Measurements from ENCODE around the gene NMT2.
A peak's percentile ranks its signal among the peaks of the same experiment; 100 is the strongest.

The NMT2 gene

DNA sequence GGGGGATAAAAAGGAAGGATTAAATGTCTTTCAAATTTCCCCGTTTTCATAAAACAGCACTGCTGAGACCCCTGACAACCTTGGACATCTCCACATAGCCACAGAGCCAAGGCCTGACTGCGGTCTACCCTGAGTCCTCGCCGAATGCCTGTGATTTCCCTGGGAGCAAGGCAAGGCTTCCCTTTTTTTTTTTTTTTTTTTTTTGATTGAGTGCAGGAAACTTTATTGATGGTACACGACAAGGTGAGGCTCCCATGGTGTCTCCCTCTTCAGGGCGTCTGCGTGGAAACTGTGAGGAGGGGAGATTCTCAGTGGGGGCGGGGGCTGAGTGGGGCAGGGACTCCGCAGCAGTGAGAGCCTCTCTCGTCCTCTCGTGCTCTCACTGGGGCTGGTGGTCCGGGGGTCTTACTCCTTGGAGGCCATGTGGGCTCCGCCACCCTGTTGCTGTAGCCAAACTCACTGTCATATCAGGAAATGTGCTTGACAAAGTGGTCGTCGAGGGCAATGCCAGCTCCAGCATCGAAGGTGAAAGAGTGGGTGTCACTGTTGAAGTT lies 75.6 kb downstream of the NMT2 start:
- no peak for DNase-seq (ENCODE audit: low spot score)

- DNase-seq (ENCODE audit: low spot score) = no peak
These were observed 77.1 kb downstream of the NMT2 start for GRCh38 chr10:15091418-15091817.

DNA sequence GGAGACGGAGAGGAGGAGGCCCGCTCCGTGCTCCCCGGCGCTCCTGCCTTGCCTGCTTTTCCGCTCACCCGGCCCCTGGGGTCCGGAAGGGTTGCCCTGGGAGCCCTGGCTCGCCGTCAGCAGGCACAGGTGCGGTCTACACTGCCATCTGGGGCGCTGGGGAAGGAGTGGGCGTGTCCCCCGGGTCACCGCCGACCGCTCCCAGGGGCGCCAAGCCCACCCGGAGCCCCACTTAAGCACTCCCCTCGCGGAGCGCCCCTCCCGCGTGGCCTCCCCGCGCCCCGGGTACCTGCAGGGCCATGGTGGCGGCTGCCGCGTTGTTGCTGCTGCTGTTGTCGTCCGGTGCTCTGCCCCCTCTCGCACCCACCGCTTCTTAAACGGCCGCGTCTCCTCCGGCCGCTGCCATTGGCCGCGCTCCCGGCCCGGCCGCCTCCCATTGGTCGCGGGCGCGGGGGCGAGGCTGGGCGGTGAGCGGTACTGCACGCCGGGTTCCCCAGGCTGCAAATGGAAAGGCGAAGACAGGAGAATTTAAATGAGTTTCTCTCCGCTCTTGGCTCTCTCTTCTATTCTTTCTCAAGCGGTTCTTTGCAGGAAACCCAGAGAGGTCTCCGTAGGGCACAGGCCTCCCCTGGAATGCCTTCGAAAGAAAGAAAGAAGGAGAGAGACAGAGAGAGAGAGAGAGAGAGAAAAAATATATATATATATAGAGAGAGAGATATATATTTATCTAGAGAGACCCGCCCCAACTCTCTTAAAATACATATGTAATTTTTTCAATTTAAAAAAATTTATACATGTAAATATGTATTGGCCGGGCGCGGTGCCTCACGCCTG lies 79.8 kb downstream of the NMT2 start, which contains the start of gene ACBD7:
Gene ACBD7, minus strand, starts transcription at position 349 of the 834 bp plus-strand sequence. Its CDS starts 48 bp downstream, at position 301.
- DNase-seq (ENCODE audit: low spot score) = peak; percentile 82

DNA sequence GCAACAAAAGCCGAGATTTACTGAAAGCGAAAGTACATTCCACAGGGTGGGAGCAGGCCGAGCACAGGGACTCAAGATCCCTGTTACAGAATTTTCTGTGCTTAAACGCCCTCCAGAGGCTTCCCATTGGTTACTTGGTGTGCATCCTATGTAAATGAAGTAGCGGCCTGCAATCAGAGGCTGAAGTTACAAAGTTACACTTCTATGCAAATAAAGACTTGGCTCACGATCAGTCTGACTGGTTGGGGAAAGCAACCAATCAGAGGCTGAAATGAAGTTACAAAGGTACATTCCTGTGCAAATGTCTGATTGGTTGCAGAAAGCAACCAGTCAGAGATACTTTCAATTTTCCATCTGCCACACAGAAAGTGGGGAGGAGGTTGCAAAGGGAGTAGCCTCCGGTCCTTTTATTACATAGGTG lies 84.0 kb downstream of the NMT2 start:
- DNase-seq (ENCODE audit: low spot score) = peak; percentile 93

DNA sequence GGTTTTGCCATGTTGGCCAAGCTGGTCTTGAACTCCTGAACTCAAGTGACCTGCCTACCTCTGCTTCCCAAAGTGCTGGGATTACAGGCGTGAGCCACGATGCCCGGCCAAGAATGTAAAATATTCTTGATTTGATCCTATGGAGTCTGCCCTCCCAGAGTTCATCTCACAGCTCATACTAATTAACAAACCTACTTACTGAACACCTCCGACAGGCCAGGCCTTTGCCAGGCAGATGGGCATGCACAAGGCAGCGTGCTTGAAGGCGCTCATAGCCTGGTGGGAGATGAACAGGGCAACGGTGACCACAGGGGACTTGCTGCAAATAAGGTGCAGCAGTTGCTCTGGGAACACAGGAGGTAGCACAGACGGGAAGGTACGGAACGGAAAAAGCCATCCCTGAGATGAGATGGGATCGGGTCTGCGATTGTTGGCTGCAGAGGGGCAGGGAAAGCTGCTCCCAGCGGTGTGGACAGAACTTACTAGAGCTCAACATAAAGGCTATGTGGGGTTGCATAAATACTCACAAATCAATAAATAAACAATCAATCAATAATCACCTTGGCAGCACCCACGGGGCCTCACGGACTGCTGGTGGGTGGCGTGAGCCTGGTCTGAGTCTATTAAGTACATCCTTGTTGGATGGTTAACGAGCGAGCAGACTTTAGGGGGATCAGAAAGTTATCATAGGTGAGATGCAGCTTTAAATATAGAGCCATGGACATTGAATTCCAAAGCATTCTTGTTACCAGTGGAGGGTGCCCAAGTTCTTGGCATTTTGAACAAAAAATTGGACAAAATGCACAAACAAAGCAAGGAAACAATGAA lies 84.6 kb downstream of the NMT2 start:
- DNase-seq (ENCODE audit: low spot score) = no peak

DNA sequence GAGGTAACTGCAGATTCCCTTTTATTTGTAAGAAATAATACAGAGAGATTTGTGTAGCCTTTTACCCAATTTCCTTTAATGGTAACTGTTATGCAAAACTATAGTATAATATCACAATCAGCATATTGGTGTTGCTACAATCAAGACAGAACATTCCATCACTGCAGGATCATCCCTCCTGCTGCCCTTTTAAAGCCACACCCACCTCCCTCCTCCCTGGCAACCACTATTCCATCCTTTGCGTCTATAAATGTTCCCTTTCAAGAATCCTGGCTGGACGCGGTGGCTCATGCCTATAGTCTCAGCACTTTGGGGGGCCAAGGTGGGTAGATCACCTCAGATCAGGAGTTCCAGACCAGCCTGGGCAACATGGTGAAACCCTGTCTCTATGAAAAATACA lies 93.1 kb downstream of the NMT2 start:
- DNase-seq (ENCODE audit: low spot score) = no peak

- DNase-seq (ENCODE audit: low spot score) = no peak
These were observed 96.1 kb downstream of the NMT2 start for GRCh38 chr10:15072358-15072757.

DNA sequence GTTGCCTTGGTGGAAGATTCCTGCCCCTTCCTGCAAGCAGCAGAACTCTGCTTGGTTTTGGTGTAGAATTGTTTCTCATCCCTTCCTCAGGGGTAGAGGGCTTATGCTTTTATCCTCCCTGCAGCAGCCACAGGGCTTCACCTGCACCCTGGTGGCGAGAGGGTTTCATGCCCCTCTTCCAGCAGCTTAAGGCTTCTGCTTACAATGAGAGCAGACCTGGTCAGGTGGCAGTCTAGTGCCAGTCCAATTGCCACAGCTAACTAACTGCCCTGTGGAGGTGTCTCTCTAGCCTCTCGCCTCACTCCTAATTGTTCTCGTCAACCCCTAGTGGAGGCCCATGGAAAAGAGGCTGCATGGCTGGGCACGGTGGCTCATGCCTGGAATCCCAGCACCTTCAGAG lies 99.3 kb downstream of the NMT2 start:
- no peak for DNase-seq (ENCODE audit: low spot score)

GRCh38 chr10:15068802-15069201 lies 99.7 kb downstream of the NMT2 start:
- no peak for DNase-seq (ENCODE audit: low spot score)

DNA sequence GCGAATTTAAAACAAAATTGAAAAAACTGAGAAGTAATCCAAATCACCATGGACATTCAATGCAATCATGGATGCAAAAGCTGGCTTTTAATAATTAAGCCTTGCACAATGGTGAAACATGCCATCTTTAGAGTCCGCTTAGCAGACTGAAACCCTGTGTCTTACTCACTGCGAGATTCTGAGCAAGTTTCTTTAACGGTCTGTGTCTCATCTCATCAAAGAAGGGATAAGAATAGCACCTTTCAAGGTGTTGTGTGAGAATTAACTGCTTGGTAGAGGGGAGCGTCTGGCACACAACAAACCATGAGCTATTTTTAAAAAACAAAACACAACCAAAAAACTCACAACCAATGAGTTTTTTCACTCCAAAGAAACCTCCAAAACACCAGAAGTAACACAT lies 101.3 kb downstream of the NMT2 start:
- no peak for DNase-seq (ENCODE audit: low spot score)

DNA sequence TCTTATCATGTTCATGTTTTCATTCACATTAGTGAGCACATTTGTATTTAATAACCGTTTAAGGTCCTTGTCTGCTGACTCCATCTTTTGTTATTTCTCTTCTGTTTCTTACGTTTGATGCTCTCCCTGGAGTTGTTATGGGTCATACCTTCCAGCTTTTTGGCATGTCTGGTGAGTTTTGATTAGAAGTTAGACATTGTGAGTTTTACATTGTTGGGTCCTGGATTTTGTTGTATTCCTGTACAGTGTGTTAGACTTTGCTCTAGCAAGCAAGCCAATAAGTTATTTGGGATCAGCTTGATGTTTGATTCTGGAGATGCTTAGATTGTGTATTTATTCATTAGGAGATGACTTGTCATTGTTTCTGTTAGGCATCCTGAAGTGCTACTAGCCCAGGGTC lies 107.9 kb downstream of the NMT2 start:
- DNase-seq (ENCODE audit: low spot score) = no peak

DNA sequence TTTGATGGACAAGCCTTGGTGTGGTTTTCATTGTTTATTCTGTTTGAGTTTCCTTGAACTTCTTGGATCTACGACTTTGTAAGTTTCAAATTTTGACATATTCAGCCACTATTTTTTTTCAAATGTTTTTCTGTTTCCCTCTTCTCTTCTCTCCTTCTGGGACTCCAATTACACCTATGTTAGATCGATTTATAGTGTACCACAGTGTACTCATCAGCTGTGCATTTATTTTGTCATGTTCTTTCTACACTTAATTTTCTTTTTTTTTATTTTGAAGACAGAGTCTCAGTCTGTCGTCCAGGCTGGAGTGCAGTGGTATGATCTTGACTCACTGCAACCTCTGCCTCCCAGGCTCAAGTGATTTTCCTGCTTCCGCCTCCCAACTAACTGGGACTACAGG lies 108.6 kb downstream of the NMT2 start:
- no peak for DNase-seq (ENCODE audit: low spot score)

DNA sequence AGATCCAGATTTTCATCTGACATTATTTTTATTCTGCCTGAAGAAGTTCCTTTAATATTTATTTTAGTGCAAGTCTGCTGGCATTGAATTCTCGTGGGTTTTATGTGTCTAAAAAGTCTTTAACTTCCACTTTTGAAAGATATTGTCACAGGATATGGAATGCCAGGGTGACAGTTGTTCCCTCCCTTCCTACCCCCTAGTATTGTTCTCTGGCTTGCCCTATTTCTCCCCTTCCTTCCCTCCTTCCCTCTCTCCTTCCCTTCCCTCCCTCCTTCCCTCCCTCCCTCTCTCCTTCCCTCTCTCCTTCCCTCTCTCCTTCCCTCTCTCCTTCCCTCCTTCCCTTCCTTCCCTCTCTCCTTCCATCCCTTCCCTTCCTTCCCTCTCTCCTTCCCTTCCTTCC lies 109.8 kb downstream of the NMT2 start:
- no peak for DNase-seq (ENCODE audit: low spot score)

Data from cerebellar cortex (tissue), 1 donor.